ENCODE results near the gene CCN6.
"Not testable (repeated sequence)": the region's sequence is repeated elsewhere in the genome, so short reads cannot be mapped to it uniquely, and the experiment has no call there.

CCN6 gene

GRCh38 chr6:112051251-112051740, 2.6 kb upstream of the CCN6 start:
- DNase-seq, result not testable (repeated sequence)

- no peak for DNase-seq
Observed at GRCh38 chr6:112054555-112055190, 769 bp downstream of the CCN6 start.

- no peak for DNase-seq
Observed at GRCh38 chr6:112058243-112059032, 4.5 kb downstream of the CCN6 start.

- DNase-seq, result no peak
Observed at GRCh38 chr6:112061605-112062004, 7.7 kb downstream of the CCN6 start.

GRCh38 chr6:112062966-112063365, 9.1 kb downstream of the CCN6 start:
- DNase-seq, result no peak

GRCh38 chr6:112065426-112065986, 11.6 kb downstream of the CCN6 start:
- no peak for DNase-seq

GRCh38 chr6:112066606-112067005, 12.7 kb downstream of the CCN6 start:
- no peak for DNase-seq

GRCh38 chr6:112081569-112081968, 27.7 kb downstream of the CCN6 start:
- no peak for DNase-seq

- DNase-seq, result no peak
Observed at GRCh38 chr6:112085286-112086065, 31.6 kb downstream of the CCN6 start.

- peak in 1 of 5 donors; percentile 39 for DNase-seq
Observed at GRCh38 chr6:112086744-112087135, 32.8 kb downstream of the CCN6 start.

GRCh38 chr6:112087136-112087911, 33.4 kb downstream of the CCN6 start, which contains the start of the genes FAM229B and TUBE1:
TSS of gene FAM229B (plus strand) at chr6:112087591. CDS start at chr6:112099284, 11,693 bp downstream.
TSS of gene TUBE1 (minus strand) at chr6:112087482. CDS start at chr6:112087434, 48 bp downstream.
- DNase-seq, result peak; percentile 75 to 97 (median 86)

GRCh38 chr6:112087916-112088315, 34.0 kb downstream of the CCN6 start:
- DNase-seq, result no peak

GRCh38 chr6:112096901-112097300, 43.0 kb downstream of the CCN6 start:
- DNase-seq, result no peak

GRCh38 chr6:112100561-112100960, 46.7 kb downstream of the CCN6 start:
- no peak for DNase-seq

GRCh38 chr6:112106026-112106425, 52.1 kb downstream of the CCN6 start:
- DNase-seq, result not testable (repeated sequence)

GRCh38 chr6:112106562-112106961, 52.7 kb downstream of the CCN6 start:
- no peak for DNase-seq

- DNase-seq, result no peak
Observed at GRCh38 chr6:112109262-112109661, 55.4 kb downstream of the CCN6 start.

- no peak for DNase-seq
Observed at GRCh38 chr6:112113431-112113830, 59.5 kb downstream of the CCN6 start.

- no peak for DNase-seq
Observed at GRCh38 chr6:112113918-112114317, 60.0 kb downstream of the CCN6 start.

- DNase-seq, result no peak
Observed at GRCh38 chr6:112114577-112115223, 60.8 kb downstream of the CCN6 start.

- DNase-seq, result no peak
Observed at GRCh38 chr6:112116221-112116620, 62.3 kb downstream of the CCN6 start.
